ENCODE results near the gene CD99L2.
A peak's percentile ranks its signal among the peaks of the same experiment; 100 is the strongest.

CD99L2 gene

GRCh38 chrX:150898343-150899190, at the start of gene CD99L2:
TSS of gene CD99L2 (minus strand) at chrX:150898668. CDS start at chrX:150898588, 80 bp downstream.
- DNase-seq (ENCODE audit: low read depth) = peak; percentile 84

GRCh38 chrX:150944233-150944632, 45.8 kb upstream of the CD99L2 start:
- no peak for DNase-seq (ENCODE audit: low read depth)

GRCh38 chrX:150942942-150943594, 44.6 kb upstream of the CD99L2 start:
- no peak for DNase-seq (ENCODE audit: low read depth)

GRCh38 chrX:150941580-150941979, 43.1 kb upstream of the CD99L2 start:
- no peak for DNase-seq (ENCODE audit: low read depth)

- no peak for DNase-seq (ENCODE audit: low read depth)
Measured at GRCh38 chrX:150940844-150941495, 42.5 kb upstream of the CD99L2 start.

- no peak for DNase-seq (ENCODE audit: low read depth)
Measured at GRCh38 chrX:150936556-150936955, 38.1 kb upstream of the CD99L2 start.

- DNase-seq (ENCODE audit: low read depth) = peak; percentile 25
Measured at GRCh38 chrX:150935467-150935866, 37.0 kb upstream of the CD99L2 start.

- peak; percentile 44 for DNase-seq (ENCODE audit: low read depth)
Measured at GRCh38 chrX:150934453-150934852, 36.0 kb upstream of the CD99L2 start.

- no peak for DNase-seq (ENCODE audit: low read depth)
Measured at GRCh38 chrX:150933945-150934350, 35.5 kb upstream of the CD99L2 start.

- no peak for DNase-seq (ENCODE audit: low read depth)
Measured at GRCh38 chrX:150929058-150929457, 30.6 kb upstream of the CD99L2 start.

- no peak for DNase-seq (ENCODE audit: low read depth)
Measured at GRCh38 chrX:150926791-150927190, 28.3 kb upstream of the CD99L2 start.

- DNase-seq (ENCODE audit: low read depth) = no peak
Measured at GRCh38 chrX:150926304-150926703, 27.8 kb upstream of the CD99L2 start.

- DNase-seq (ENCODE audit: low read depth) = no peak
Measured at GRCh38 chrX:150919401-150919800, 20.9 kb upstream of the CD99L2 start.

GRCh38 chrX:150913511-150913910, 15.0 kb upstream of the CD99L2 start:
- peak; percentile 5 for DNase-seq (ENCODE audit: low read depth)

GRCh38 chrX:150907474-150907873, 9.0 kb upstream of the CD99L2 start:
- no peak for DNase-seq (ENCODE audit: low read depth)

- no peak for DNase-seq (ENCODE audit: low read depth)
Measured at GRCh38 chrX:150906694-150907093, 8.2 kb upstream of the CD99L2 start.

GRCh38 chrX:150905293-150905692, 6.8 kb upstream of the CD99L2 start:
- no peak for DNase-seq (ENCODE audit: low read depth)

GRCh38 chrX:150903110-150903508, 4.6 kb upstream of the CD99L2 start:
- DNase-seq (ENCODE audit: low read depth) = no peak

- no peak for DNase-seq (ENCODE audit: low read depth)
Measured at GRCh38 chrX:150902434-150903109, 4.1 kb upstream of the CD99L2 start.

GRCh38 chrX:150899191-150899757, 806 bp upstream of the CD99L2 start:
- DNase-seq (ENCODE audit: low read depth) = peak; percentile 51

GRCh38 chrX:150897421-150898320, 797 bp downstream of the CD99L2 start:
- peak; percentile 35 for DNase-seq (ENCODE audit: low read depth)

Data from ELR (cell line).